Skeletal muscle tissue (tissue), 4 donors: ENCODE results near the gene CXXC1. TPM values are rescaled to one million over a fixed set of nuclear protein-coding genes. Genes with fewer than 3 reads are reported as not detected.
A peak's percentile ranks its signal among the peaks of the same experiment; 100 is the strongest.
"Not testable (repeated sequence)": the region's sequence is repeated elsewhere in the genome, so short reads cannot be mapped to it uniquely, and the experiment has no call there.

ENCODE experiments used
- H3K27ac ChIP-seq: one replicate; pipeline ENCODE4 v1.7.0; 2013; ENCODE audit warnings: mild to moderate bottlenecking, low read depth, low read length, inconsistent platforms
- H3K27me3 ChIP-seq, 3 donors: one replicate each; pipeline ENCODE4 v1.7.0; 2013; ENCODE audit warnings: low read length in 3 of 3; ENCODE audit not compliant: control insufficient read depth in 3 of 3, insufficient read depth in 3 of 3
- H3K36me3 ChIP-seq, 3 donors: one replicate each; pipeline ENCODE4 v1.7.0; 2013; ENCODE audit warnings: low read length in 3 of 3; ENCODE audit not compliant: control insufficient read depth in 3 of 3, insufficient read depth in 3 of 3
- H3K4me1 ChIP-seq, 3 donors: one replicate each; pipeline ENCODE4 v1.7.0; 2013; ENCODE audit warnings: low read length in 3 of 3, mild to moderate bottlenecking in 3 of 3; ENCODE audit not compliant: control insufficient read depth in 3 of 3, insufficient read depth in 3 of 3
- H3K4me3 ChIP-seq, 3 donors: one replicate each; pipeline ENCODE4 v1.7.0; 2013; ENCODE audit warnings: low read length in 3 of 3
- H3K9ac ChIP-seq, 3 donors: one replicate each; pipeline ENCODE4 v1.7.0; 2013; ENCODE audit warnings: low read length in 3 of 3, mild to moderate bottlenecking in 3 of 3, moderate library complexity in 2 of 3, low read depth in 1 of 3
- H3K9me3 ChIP-seq, 3 donors: one replicate each; pipeline ENCODE4 v1.7.0; 2013; ENCODE audit warnings: low read length in 3 of 3; ENCODE audit not compliant: control insufficient read depth in 3 of 3
- total RNA-seq: library from RNA; depleted of rRNA; stranded (reverse); fragments of >200 nt; gene quantifications from one replicate; pipeline ENCODE4 v1.2.3, GENCODE V29; 2014
- donor health status: Osteomylitis.

Gene CXXC1
- total RNA-seq, 1 donor from 2014 or later: 13.6 TPM

DNA sequence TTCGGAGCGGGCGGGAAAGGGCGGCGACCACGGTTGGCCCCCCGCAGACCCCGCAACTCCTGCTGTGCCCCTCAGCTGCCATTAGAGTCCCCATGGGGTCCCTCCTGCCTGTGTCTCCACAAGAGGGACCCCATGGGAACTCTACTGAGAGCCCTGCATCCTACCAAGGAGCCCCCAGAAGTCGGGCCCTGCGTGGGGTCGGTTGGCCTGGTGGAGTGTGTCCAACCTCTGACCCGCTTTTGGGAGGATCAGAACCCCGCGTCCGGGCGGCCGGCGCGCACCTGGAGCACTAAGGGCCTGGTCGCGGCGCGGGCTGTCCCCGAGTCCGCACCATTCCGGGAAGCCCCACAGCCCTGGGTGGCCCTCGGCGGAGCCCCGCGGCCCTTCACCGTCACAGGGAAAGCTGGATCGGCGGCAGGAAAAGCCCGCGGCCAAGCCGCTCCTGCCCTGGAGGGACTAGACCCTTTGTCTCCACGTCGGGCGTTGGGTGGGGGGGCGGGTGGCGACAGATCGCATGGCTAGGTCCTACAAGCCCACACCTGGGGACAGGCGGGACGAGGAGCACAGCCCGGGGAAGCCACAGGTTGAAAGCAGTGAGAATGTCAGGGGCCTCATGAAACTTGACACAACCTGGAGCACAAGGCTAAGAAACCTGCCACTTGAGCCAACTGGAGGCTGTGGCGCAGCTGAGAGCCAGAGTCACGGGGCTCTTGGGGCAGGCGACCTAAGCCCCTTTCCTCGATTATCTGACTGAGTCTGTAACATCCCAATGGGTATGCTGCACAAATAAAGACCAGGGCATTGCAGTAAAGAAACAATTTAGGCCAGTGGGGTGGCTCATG, 11.2 kb upstream of the CXXC1 start:
- Histone ChIP-seq H3K4me1 (peaks cover 3 to 5% (median 5%) of the 10 kb centered on the region in 3 donors), H3K36me3 (no peaks in the 10 kb centered on the region), H3K9me3 (no peaks in the 10 kb centered on the region), H3K9ac (no peak overlapping the region), H3K4me3 (peak overlapping the region in 2 of 3 donors; percentile 74 to 83), H3K27ac (no peak overlapping the region), H3K27me3 (peaks cover 25 to 31% (median 27%) of the 10 kb centered on the region in 3 donors)

- Histone ChIP-seq H3K27ac (no peak overlapping the region), H3K9me3 (no peaks in the 10 kb centered on the region), H3K4me3 (peak overlapping the region; percentile 74 to 83 (median 78)), H3K36me3 (no peaks in the 10 kb centered on the region), H3K27me3 (peaks cover 24 to 29% (median 27%) of the 10 kb centered on the region in 3 donors), H3K4me1 (peaks cover 3 to 5% (median 5%) of the 10 kb centered on the region in 3 donors), H3K9ac (peak overlapping the region in 2 of 3 donors; percentile 51 to 57)
These were observed 10.3 kb upstream of the CXXC1 start for GRCh38 chr18:50297621-50298442.

DNA sequence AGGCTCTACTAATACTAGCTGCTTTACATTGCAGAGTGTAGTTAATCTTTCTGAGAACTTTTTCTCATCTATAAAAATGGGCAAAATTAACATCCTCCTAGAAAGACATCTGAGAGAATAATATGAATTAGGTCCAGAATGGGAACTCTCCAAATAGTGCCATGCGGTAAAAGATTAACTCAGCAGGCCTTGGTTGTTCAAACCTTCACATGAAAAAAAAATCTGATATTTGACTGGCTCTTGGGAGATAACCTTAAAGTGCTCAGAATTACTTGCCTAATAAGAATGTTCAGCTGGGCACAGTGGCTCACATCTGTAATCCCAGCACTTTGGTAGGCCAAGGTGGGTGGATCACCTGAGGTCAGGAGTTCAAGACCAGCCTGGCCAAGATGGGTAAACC, 5.5 kb upstream of the CXXC1 start:
- Histone ChIP-seq H3K36me3 (no peaks in the 10 kb centered on the region), H3K4me3 (no peak overlapping the region), H3K9ac (no peak overlapping the region), H3K27me3 (peaks cover 0 to 5% (median 0%) of the 10 kb centered on the region in 3 donors), H3K27ac (no peak overlapping the region), H3K4me1 (peaks cover 3 to 5% (median 5%) of the 10 kb centered on the region in 3 donors), H3K9me3 (no peaks in the 10 kb centered on the region)

DNA sequence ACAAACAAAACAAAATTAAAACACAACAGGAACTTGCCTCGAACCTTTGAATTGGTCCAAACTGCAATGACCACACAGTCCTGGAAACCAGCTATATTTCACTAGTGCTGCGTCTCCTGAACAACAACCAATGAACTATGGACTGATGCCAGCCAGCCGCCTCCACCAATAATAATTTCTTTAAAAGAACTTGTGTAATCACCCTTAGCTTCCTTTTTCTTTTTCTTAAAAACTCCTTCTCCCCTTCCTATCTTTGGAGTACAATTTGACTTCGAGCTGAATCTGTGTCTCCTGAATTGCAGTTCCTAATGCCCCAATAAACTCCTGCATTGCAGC, 1.6 kb upstream of the CXXC1 start:
- Histone ChIP-seq H3K36me3 (peaks cover 13 to 16% (median 15%) of the 10 kb centered on the region in 3 donors), H3K27me3 (no peaks in the 10 kb centered on the region), H3K27ac (no peak overlapping the region), H3K4me3 (no peak overlapping the region), H3K9ac (no peak overlapping the region), H3K9me3 (no peaks in the 10 kb centered on the region), H3K4me1 (peaks cover 3 to 13% (median 5%) of the 10 kb centered on the region in 3 donors)

GRCh38 chr18:50288348-50289107, 1.0 kb upstream of the CXXC1 start:
- peak overlapping the region; percentile 61 for H3K27ac ChIP-seq
- not testable (repeated sequence) for H3K9me3 ChIP-seq, H3K27me3 ChIP-seq
- peaks cover 19 to 21% (median 20%) of the 10 kb centered on the region in 3 donors for H3K36me3 ChIP-seq
- H3K4me3 ChIP-seq: peak overlapping the region; percentile 87 to 98 (median 98)
- H3K9ac ChIP-seq: peak overlapping the region; percentile 81 to 94 (median 93)
- peaks cover 3 to 13% (median 5%) of the 10 kb centered on the region in 3 donors for H3K4me1 ChIP-seq

DNA sequence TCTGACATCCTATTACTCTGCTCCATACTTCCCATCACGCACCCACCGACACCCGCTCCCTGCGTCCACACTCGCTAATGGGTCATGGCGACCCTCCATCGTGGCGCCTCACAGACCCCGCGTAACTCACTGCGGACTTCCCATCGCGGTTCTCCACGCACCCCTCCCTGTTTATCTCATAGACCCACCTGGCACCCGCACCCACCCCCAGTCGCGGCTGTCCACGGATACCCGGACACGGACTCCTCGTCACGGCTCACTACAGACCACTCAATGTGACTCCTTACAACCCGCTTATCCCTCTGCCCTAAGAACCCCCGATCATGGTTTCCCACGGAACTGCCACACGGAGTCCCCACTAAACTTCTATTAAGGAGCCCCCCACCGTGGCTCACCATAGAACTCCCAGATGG, 458 bp downstream of the CXXC1 start:
- H3K27me3 ChIP-seq: no peaks in the 10 kb centered on the region
- H3K4me3 ChIP-seq: peak overlapping the region; percentile 87 to 98 (median 98)
- H3K36me3 ChIP-seq: peaks cover 32 to 35% (median 33%) of the 10 kb centered on the region in 3 donors
- H3K27ac ChIP-seq: peak overlapping the region; percentile 61
- no peaks in the 10 kb centered on the region for H3K9me3 ChIP-seq
- H3K4me1 ChIP-seq: peaks cover 6 to 20% (median 10%) of the 10 kb centered on the region in 3 donors
- peak overlapping the region; percentile 81 to 94 (median 93) for H3K9ac ChIP-seq

- no peaks in the 10 kb centered on the region for H3K9me3 ChIP-seq
- H3K27me3 ChIP-seq: no peaks in the 10 kb centered on the region
- peaks cover 32 to 35% (median 33%) of the 10 kb centered on the region in 3 donors for H3K36me3 ChIP-seq
- peak overlapping the region; percentile 87 to 98 (median 98) for H3K4me3 ChIP-seq
- peak overlapping the region; percentile 61 for H3K27ac ChIP-seq
- peaks cover 9 to 23% (median 14%) of the 10 kb centered on the region in 3 donors for H3K4me1 ChIP-seq
- peak overlapping the region; percentile 81 to 94 (median 93) for H3K9ac ChIP-seq
These were observed 983 bp downstream of the CXXC1 start for GRCh38 chr18:50286391-50287027.

DNA sequence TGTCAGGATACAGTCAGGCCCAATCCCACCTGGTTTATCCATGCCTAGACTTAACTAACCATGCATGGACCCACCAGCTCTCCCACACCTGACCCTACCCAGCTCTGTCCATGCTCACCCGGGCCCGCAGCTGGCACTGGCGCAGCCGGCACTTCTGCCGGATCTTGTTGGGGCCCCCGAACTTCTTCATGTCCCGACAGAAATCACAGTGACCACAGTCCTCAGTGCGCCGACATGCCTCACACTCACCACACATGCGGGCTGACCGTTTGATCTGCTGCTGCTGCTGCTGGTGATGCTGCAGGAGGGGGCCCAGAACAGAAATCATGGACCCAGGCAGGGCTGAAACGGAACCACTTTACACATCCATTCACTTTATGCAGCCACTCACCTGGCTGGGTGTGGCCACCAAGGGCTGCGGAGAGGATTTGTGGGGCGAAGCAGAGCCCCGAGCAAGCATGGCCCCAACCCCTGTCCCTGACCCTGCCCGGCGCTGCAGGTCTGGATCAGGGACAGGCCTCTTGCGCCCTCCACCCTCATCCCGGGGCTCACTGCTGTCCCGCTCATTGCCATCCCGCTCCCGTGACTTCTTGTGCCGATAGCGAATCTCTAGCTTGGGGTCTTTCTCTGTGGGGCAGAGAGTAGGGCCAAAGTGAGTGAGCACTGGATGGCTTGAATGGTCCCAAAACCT, 1.7 kb downstream of the CXXC1 start:
- peaks cover 32 to 35% (median 33%) of the 10 kb centered on the region in 3 donors for H3K36me3 ChIP-seq
- H3K27me3 ChIP-seq: no peaks in the 10 kb centered on the region
- no peaks in the 10 kb centered on the region for H3K9me3 ChIP-seq
- no peak overlapping the region for H3K9ac ChIP-seq
- peaks cover 10 to 28% (median 14%) of the 10 kb centered on the region in 3 donors for H3K4me1 ChIP-seq
- H3K27ac ChIP-seq: no peak overlapping the region
- no peak overlapping the region for H3K4me3 ChIP-seq

GRCh38 chr18:50285071-50285470, 2.4 kb downstream of the CXXC1 start:
- Histone ChIP-seq H3K36me3 (peaks cover 32 to 35% (median 33%) of the 10 kb centered on the region in 3 donors), H3K27me3 (no peaks in the 10 kb centered on the region), H3K27ac (no peak overlapping the region), H3K4me3 (no peak overlapping the region), H3K9me3 (no peaks in the 10 kb centered on the region), H3K9ac (no peak overlapping the region), H3K4me1 (peaks cover 17 to 35% (median 21%) of the 10 kb centered on the region in 3 donors)
